NCI-H146 (cell line): ENCODE measurements around the gene WDR91.
A peak's percentile ranks its signal among the peaks of the same experiment; 100 is the strongest.
"Not testable (repeated sequence)": the region's sequence is repeated elsewhere in the genome, so short reads cannot be mapped to it uniquely, and the experiment has no call there.

Experiments
- DNase-seq: peaks from one replicate; lab custom pipeline; 2025; lab: John Stamatoyannopoulos, UW

The WDR91 gene

DNA sequence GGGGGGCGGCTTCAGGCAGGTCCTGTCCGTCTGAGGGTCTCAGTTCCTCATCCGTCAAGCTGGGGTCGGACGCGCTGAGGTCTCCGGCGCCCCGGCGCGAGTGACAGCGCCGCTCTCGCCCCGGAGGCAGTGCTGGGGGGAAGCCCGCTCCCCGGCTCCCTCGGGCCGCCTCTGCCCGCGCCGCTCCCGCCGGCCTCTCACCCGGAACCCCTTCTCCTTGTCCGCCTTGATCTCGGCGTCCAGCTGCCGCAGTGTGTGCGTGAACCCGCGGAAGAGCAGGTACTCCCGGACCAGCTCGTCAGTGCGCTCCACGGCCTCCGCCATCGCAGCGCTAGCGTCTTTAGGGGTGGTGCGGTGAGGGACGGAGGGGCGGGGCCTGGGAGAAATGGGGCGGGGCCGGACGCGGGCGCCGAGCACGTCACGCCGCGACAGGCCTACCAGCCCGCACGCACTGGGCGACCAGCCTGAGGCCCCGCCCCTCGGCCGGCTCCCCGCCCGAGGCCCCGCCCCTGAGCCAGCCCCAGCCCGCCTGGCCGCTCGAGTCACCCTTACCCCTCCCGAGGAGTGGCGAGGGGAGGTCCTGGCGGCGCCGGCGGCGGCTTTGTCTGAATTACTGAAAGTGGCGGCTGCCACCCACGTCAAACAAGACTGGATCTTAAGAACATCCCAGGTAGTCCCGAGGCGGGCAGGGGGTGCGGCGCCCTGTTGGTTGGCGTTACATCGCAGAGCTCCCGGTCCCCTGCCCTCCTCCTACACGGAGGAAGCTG, at the start of gene WDR91:
WDR91 (minus strand) TSS at position 348 of the 767 bp plus-strand sequence; CDS start at position 324, 24 bp downstream.
- DNase-seq = peak; percentile 92

GRCh38 chr7:135260470-135260869, 49.1 kb upstream of the WDR91 start:
- no peak for DNase-seq

DNA sequence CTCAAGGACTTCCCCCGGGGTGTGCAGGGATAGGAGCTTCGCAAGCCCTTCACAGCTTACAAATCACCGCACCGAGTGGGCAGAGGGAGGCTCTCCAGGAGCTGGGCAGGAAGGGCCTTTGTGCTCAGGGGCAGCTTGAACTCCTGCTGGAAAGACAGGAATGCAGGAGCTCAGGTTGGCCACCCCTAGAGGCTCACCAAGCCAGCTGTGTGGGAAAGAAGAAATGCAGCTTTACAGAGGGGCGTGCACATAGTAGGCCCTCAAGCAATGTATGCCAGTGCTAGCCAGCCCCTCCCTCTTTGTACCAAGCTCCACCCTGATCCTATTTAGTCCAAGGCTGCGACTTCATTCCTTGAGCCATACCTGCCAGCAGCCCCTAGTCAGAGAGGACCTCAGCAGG, 48.4 kb upstream of the WDR91 start:
- no peak for DNase-seq

DNA sequence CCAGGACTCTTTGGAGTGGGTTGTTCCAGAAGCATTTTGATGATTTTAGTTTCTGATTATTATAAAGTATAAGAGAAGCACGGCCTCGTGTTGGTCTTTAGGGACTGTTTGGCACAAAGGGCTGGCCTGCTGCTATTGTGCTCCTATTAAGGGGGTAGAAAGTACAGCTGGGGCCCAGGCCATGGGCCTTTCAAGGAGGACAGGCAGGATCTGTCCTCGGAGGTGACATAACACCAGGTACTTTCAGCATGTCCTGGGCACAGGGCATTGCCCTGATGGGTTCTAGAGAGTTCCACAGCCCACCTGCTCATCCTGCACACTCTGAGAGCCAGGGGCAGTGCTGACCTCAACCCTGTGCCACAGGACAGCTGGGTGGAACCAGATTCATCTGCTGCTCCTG, 47.3 kb upstream of the WDR91 start:
- DNase-seq = no peak

DNA sequence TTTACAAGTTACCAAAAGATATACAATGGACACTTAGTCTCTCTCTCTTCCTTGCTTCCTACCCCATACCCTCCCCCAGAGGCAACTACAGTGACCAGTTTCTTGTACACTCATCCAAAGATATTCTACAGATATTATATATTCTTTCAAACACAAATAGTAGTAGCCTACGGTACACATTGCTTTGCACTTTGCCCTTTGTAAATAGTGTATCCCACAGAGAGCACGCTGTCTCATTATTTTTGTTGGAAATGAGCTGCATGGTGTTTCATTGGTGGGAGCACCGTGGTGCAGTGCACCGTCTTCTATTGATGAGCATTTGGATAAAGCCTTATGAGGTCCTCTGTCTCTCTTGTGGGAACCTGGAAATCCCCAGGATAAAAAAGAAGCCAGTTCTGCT, 46.5 kb upstream of the WDR91 start:
- DNase-seq = peak; percentile 20

DNA sequence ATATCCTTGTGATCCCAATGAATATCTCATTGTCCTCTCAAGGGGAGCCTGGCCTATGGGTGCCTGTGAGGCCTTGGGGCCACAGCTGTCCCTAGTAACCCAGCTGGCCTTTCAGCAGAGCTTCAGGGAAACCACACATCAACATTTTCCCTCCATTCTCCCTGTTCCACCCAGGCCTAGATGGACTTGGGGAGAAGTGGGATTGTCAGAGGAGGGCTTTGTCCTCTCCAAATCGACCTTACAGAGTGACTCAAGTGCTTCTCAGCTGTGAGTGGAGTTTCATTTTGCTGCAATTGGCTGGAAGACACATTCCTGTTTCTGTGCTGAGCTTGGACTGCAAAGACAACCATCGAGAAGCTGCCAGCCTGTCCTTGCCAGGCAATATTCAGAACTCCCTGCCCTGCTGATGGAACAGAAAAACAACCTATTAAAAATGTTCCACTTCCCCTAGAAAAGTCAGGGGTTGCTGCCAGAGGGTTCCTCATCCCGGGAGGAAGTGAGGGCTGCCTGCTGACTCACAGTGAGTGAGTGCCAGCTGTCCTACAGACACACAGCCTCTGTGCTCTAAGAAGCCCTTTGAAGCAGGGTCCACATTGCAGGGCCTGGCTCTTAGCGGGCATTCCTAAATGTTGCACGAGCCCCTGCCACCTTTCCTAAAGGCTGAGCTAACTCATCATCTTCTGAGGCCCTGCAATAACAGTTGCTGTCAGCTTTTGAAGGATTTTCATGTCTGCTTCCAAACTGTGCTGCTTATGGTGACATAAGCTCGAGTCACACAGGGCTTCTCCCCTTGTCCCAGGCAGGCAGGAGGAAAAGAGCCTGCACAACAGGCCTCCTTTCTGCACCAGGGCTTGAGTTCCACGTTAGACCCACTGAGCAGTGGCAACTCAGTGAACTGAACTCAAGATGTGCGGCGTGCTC, 42.8 kb upstream of the WDR91 start:
- no peak for DNase-seq

DNA sequence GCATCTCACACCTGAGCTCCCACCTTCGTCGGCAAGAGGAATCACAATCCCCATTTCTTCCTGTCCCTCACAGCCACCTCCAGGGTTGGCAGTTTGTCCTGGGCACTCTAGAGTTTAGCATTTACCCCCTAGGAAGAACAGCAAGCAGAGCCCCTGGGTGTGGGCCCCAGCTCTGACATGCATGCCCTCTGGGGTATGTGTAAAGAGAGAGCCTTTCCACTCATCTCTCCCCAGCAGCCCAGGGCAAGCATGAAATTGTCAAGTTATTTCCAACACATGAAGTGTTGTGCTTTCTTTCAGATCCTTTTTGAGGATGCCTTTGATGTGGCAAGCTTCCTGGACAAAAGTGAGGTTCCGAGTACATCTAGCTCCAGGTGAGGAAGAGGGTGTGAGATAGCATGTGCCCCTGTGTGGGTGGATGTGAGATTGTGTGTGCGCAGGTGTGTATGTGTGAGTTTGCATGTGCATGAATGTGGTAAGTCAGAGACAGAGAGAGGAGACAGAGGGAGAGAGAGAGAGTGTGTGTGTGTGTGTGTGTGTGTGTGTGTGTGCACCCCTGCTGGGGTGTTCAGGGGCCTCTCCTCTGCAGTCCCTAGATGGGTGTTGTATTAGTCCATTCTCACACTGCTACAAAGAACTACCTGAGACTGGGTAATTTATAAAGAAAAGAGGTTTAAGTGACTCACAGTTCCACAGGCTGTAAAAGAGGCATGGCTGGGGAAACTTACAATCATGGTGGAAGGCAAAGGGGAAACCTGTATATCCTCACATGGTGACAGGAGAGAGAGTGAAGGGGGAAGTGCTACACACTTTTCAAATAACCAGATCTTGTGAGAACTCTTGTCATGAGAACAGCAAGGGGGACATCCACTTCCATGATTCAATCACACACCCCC, 40.4 kb upstream of the WDR91 start:
- DNase-seq = no peak

DNA sequence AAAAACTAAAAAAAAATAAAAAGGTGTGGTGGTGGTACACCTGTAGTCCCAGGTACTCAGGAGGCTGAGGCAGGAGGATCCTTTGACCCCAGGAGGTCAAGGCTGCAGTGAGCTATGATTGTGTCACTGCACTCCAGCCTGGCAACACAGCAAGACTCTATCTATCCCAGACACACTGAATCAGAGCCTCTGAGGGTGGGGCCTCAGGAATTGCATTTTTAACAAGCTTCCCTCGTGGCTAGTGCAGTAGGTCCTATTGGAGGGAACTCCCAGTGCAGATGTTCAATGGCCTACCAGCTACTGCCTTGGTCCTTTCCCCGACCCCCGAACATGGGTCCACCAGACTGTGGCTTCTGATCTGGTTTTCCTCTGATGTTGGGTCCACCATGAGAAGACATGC, 37.2 kb upstream of the WDR91 start:
- no peak for DNase-seq

DNA sequence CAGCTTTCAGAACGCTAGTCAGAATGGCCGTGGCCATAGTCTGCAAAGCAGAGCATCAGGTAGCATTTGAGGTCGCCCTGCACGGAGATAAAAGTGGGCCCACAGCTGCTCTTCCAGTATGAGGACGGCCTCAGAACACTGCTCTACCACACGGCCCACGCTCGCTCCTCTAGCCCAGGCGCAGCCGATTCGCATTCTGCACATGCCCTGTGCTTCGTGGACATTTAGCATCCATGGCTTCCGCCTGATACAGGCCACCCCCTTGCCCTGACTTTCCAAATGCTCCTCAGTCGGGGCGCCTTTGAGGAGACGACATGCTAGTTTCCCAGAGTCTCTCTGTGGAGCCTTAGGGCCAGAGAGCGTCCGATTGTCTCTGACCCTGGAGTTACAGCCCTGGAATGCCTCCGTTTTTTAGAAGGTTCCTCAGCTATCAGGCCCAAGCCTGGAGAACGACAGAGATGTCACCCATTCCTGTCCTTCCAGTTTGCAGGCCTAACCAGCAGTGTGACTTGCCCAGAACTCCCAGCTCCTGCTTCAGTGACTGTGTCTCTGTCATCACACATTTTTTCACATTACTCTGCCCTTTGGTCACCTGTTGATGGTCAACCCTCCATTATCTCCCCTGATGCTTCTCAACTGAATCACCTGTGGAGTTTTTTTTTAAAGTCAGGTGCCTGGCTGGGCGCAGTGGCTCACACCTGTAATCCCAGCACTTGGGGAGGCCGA, 36.6 kb upstream of the WDR91 start:
- DNase-seq = no peak

GRCh38 chr7:135246191-135246825, 35.0 kb upstream of the WDR91 start:
- DNase-seq = no peak

GRCh38 chr7:135245226-135246190, 34.2 kb upstream of the WDR91 start:
- DNase-seq = no peak

DNA sequence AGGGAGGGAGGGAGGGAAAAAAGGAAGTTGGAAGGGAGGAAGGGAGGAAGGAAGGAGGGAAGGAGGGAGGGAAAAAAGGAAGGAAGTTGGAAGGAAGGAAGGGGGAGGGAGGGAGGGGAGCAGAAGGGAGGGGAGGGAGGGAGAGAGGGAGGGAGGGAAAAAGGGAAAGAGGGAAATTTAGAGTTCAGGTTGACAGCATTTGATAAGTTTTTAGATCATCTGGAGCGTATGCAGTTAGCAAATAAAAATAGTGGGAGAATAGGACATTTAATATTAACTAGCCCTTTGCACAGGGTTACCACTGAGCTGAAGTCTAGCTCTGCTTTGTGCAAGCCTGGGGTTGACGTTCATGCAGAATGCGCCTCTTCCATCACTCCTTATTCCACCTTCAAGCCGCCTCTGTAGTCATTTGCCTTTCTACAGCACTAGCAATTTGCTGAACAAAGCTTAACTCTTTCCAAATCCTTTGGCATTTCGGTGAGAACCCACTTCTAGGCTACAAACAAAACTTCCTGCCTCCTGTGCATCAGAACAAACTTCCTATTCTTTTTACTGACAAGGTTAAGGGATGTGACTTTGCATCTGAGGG, 30.9 kb upstream of the WDR91 start:
- DNase-seq = no peak

- no peak for DNase-seq
Measured at GRCh38 chr7:135240441-135240840, 29.1 kb upstream of the WDR91 start.

- peak; percentile 63 for DNase-seq
Measured at GRCh38 chr7:135239263-135239662, 27.9 kb upstream of the WDR91 start.

- no peak for DNase-seq
Measured at GRCh38 chr7:135238112-135238744, 26.9 kb upstream of the WDR91 start.

DNA sequence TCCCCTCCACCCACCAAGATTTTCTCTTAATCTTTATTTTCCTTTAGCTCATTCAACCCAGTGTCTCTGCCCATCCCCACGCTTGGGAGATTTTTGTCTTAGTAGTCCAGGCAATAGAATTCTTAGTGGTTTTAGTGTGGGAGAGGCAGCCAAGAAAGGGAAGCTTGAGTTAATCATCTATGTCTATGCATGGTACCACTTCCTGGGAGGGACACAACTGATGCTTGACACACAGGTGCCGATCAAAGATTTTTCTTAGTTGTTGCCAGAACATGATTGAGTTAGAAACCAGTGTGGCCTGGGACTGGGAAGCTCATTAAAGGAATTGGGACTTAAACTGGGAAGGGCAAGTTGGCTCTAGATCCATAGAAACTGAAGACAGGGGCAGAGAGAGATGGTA, 25.4 kb upstream of the WDR91 start:
- no peak for DNase-seq

- no peak for DNase-seq
Measured at GRCh38 chr7:135235841-135236240, 24.5 kb upstream of the WDR91 start.

GRCh38 chr7:135234727-135235126, 23.4 kb upstream of the WDR91 start:
- no peak for DNase-seq

- DNase-seq = not testable (repeated sequence)
Measured at GRCh38 chr7:135234095-135234494, 22.8 kb upstream of the WDR91 start.
